ENCODE results near the gene UGT1A10. TPM values are rescaled to one million over a fixed set of nuclear protein-coding genes. Genes with fewer than 3 reads are reported as not detected.
"Not testable (repeated sequence)": the region's sequence is repeated elsewhere in the genome, so short reads cannot be mapped to it uniquely, and the experiment has no call there.

Gene UGT1A10
- total RNA-seq (2014; rRNA removed; shearing (Covaris generic)) = not detected in 2 replicates
- polyA plus RNA-seq (2015; cell fraction: cytosol; rRNA removed) = not detected in 2 replicates
- polyA plus RNA-seq (2015; cell fraction: nucleus; rRNA removed) = not detected in 2 replicates

- peak; percentile 3 for DNase-seq (ENCODE audit: low read depth)
Measured at GRCh38 chr2:233636306-233636705, at the start of gene UGT1A10. Gene UGT1A10 (plus strand): TSS chr2:233636448. CDS start chr2:233636523, 75 bp downstream.

DNA sequence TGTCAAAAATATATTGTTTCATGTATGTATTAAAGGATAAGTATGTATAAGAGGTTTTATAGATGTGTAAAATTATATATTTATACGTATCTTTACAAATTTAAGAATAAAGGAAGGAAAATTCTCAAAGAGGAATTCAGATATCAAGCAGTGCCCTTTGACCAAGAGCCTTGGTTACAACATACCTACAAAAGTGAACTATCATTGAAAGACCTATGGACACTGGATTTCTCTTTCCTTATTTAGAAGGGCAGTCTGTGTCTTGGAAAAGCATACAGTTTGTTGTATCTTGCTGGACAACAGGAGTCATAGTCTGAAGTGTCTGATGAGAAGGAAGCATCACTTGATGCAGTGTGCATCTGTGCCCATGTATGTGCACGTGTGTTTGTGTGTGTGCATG is 47.8 kb upstream of the UGT1A10 start:
- DNase-seq (ENCODE audit: low read depth) = no peak

DNA sequence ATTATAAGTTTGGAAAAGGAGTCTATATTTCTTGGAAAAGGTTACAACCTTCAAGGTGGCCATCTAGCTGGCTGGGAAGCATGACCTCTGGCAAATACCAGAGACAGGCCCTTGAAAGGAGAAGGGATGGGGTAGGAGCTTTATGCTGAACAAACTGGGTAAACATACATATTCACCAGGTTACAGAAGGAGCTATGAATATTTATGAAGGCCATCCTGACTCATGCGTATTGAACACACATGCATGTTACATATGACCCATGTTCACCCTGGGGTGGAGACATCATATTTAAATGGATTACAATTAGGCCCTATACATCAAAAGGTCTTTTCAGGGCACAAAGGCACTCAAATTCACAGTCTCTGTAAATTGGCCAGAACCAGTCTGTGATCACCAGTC is 43.5 kb upstream of the UGT1A10 start:
- not testable (repeated sequence) for DNase-seq (ENCODE audit: low read depth)

GRCh38 chr2:233593201-233593600 is 43.0 kb upstream of the UGT1A10 start:
- peak; percentile 72 for DNase-seq (ENCODE audit: low read depth)

GRCh38 chr2:233597522-233597921 is 38.7 kb upstream of the UGT1A10 start:
- no peak for DNase-seq (ENCODE audit: low read depth)

DNA sequence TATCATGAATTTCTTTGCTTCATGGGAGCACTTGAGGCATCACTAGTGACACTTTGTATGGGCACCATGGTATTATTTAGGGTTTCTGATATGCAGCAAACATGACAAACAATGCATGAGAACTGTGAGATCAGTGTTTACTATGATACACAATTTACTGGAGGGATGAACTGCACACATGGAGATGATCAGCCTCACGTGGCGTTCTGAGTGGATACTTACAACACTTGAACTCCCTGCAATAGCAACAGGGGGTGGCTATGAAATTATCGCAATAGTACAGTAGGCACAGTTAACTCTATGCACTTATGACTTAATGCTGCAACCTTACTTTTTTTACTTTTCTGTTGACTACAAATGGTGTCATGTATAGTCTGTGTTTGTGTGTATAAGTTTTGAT is 37.3 kb upstream of the UGT1A10 start:
- no peak for DNase-seq (ENCODE audit: low read depth)

GRCh38 chr2:233600386-233600785 is 35.9 kb upstream of the UGT1A10 start:
- DNase-seq (ENCODE audit: low read depth) = no peak

DNA sequence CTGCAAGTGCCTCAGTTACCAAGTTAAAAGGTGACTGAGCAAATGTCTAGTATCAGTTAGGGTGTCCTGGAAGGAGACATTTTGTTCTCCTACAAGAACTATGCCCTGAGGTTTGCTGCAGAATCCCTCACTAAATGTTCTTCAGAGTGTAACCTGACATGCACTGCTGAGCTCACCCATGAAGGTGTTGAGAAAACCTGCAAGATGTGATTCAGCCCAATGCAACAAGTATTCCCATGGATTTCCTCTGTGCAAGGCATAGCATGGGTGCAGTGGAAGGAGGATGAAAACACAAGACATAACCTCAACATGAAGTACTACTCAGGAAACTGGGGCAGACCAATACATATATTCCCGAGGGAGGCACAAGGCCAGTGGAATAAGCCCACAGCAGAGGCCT is 34.2 kb upstream of the UGT1A10 start:
- DNase-seq (ENCODE audit: low read depth) = no peak

DNA sequence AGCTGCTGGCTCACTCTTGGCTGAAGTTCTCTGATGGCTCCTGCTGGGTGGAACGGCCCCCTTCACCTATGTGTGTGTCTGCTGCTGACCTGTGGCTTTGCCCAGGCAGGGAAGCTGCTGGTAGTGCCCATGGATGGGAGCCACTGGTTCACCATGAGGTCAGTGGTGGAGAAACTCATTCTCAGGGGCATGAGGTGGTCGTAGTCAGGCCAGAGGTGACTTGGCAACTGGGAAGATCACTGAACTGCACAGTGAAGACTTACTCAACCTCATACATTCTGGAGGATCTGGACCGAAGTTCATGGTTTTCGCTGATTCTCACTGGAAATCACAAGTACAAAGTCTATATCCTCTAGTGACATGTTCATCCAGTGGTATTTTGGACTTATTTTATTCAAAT is 32.7 kb upstream of the UGT1A10 start:
- no peak for DNase-seq (ENCODE audit: low read depth)

GRCh38 chr2:233604826-233605225 is 31.4 kb upstream of the UGT1A10 start:
- DNase-seq (ENCODE audit: low read depth) = no peak

GRCh38 chr2:233605680-233606079 is 30.6 kb upstream of the UGT1A10 start:
- DNase-seq (ENCODE audit: low read depth) = no peak

DNA sequence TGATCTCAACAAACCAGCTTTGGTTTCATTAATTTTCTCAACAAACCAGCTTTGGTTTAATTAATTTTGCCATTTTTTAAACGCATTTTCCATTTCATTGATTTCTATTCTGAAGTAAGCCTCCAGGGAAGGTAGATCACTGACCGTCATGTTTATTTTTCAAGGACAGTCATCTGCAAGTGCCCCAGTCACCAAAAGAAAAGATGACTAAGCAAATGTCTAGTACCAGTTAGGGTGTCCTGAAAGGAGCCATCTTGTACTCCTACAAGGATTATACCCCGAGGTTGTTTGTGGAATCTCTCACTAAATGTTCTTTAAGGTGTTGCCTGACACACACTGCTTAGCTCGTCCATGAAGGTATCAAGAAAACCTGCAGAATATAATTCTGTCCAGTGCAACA is 25.0 kb upstream of the UGT1A10 start:
- no peak for DNase-seq (ENCODE audit: low read depth)

- peak; percentile 13 for DNase-seq (ENCODE audit: low read depth)
Measured at GRCh38 chr2:233617476-233617875, 18.8 kb upstream of the UGT1A10 start, which contains the start of gene UGT1A8. Gene UGT1A8 (plus strand): TSS chr2:233617633. CDS start chr2:233617708, 75 bp downstream.

- DNase-seq (ENCODE audit: low read depth) = no peak
Measured at GRCh38 chr2:233620204-233620603, 16.0 kb upstream of the UGT1A10 start.

DNA sequence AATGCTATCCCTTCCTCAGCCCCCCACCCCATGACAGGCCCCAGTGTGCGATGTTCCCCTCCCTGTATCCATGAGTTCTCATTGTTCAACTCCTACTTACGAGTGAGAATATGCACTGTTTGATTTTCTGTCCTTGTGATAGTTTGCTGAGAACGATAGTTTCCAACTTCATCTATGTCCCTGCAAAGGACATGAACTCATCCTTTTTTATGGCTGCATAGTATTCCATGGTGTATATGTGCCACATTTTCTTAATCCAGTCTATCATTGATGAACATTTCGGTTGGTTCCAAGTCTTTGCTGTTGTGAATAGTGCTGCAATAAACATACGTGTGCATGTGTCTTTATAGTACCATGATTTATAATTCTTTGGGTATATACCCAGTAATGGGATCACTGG is 14.4 kb upstream of the UGT1A10 start:
- not testable (repeated sequence) for DNase-seq (ENCODE audit: low read depth)

- DNase-seq (ENCODE audit: low read depth) = no peak
Measured at GRCh38 chr2:233627331-233628025, 8.8 kb upstream of the UGT1A10 start.

GRCh38 chr2:233638836-233639235 is 2.6 kb downstream of the UGT1A10 start:
- DNase-seq (ENCODE audit: low read depth) = no peak

GRCh38 chr2:233639860-233640259 is 3.6 kb downstream of the UGT1A10 start:
- no peak for DNase-seq (ENCODE audit: low read depth)

- peak; percentile 28 for DNase-seq (ENCODE audit: low read depth)
Measured at GRCh38 chr2:233643128-233643527, 6.9 kb downstream of the UGT1A10 start.

GRCh38 chr2:233646033-233646432 is 9.8 kb downstream of the UGT1A10 start:
- not testable (repeated sequence) for DNase-seq (ENCODE audit: low read depth)

GRCh38 chr2:233650981-233651380 is 14.7 kb downstream of the UGT1A10 start:
- DNase-seq (ENCODE audit: low read depth) = no peak

- no peak for DNase-seq (ENCODE audit: low read depth)
Measured at GRCh38 chr2:233651430-233651829, 15.2 kb downstream of the UGT1A10 start.

DNA sequence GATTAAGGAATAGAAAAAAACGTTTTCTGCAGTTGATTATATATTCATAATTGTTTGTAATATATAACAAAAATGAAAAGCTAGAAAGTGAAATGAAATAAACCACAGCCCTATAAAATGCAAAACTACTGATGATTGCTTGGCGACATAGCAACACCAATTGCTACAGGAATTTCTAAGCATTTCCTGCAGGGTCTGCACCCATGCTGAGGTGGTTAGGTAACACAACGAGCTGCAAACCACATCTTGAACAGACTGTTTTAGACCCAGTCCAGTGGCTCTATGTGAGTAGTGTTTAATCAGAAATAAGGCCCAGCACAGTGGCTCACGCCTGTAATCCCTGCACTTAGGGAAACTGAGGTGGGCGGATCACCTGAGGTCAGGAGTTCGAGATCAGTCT is 18.3 kb downstream of the UGT1A10 start:
- no peak for DNase-seq (ENCODE audit: low read depth)

All from HT1080 (cell line).